HG02885 (cell line): Measurements from ENCODE around the gene CRYBA2.

ENCODE experiments used
- ATAC-seq: cut with Tn5 transposase; IDR thresholded peaks from one replicate; pipeline ENCODE4 v1.9.1; 2021; ENCODE audit warnings: mild to moderate bottlenecking; ENCODE audit not compliant: unreplicated experiment, poor library complexity

Gene CRYBA2

GRCh38 chr2:218959761-218960308 lies 33.4 kb downstream of the CRYBA2 start:
- no peak for ATAC-seq

- ATAC-seq: peak; percentile 97
Measured at GRCh38 chr2:218959141-218959731, 34.0 kb downstream of the CRYBA2 start, which contains the start of gene CDK5R2. Gene CDK5R2 (plus strand): TSS chr2:218959666. CDS start chr2:218959821, 155 bp downstream.

- ATAC-seq: no peak
Measured at GRCh38 chr2:218958276-218958675, 34.9 kb downstream of the CRYBA2 start.

GRCh38 chr2:218957671-218958070 lies 35.6 kb downstream of the CRYBA2 start:
- no peak for ATAC-seq

- no peak for ATAC-seq
Measured at GRCh38 chr2:218956039-218956438, 37.2 kb downstream of the CRYBA2 start.

- no peak for ATAC-seq
Measured at GRCh38 chr2:218954541-218955300, 38.5 kb downstream of the CRYBA2 start.

- ATAC-seq: no peak
Measured at GRCh38 chr2:218953366-218953954, 39.8 kb downstream of the CRYBA2 start.

GRCh38 chr2:218952160-218952559 lies 41.1 kb downstream of the CRYBA2 start:
- no peak for ATAC-seq

GRCh38 chr2:218946621-218947020 lies 46.6 kb downstream of the CRYBA2 start:
- ATAC-seq: no peak

- ATAC-seq: no peak
Measured at GRCh38 chr2:218944759-218945404, 48.3 kb downstream of the CRYBA2 start.
